Kidney epithelial cell (primary cell): ENCODE results near the gene GNLY. TPM values are rescaled to one million over a fixed set of nuclear protein-coding genes. Genes with fewer than 3 reads are reported as not detected.
"Not testable (repeated sequence)": the region's sequence is repeated elsewhere in the genome, so short reads cannot be mapped to it uniquely, and the experiment has no call there.

Experiments
- DNase-seq: peaks from one replicate; pipeline ENCODE4 v3.0.0-alpha.2; 2010; ENCODE audit warnings: low read depth
- H3K27me3 ChIP-seq: 2 replicates; pipeline ENCODE4 v1.6.0; 2011; ENCODE audit warnings: low read length; ENCODE audit not compliant: control insufficient read depth, insufficient read depth
- H3K36me3 ChIP-seq: 2 replicates; pipeline ENCODE4 v1.5.1; 2011; ENCODE audit warnings: low read length; ENCODE audit not compliant: control insufficient read depth, insufficient read depth
- H3K4me3 ChIP-seq: 2 replicates; pipeline ENCODE4 v1.5.1; 2011; ENCODE audit warnings: low read depth, mild to moderate bottlenecking, control low read depth, low read length
- CTCF ChIP-seq: IDR thresholded peaks from 2 replicates; pipeline ENCODE4 v1.5.1; 2011; ENCODE audit warnings: mild to moderate bottlenecking, moderate library complexity, low read length, control low read depth, inconsistent platforms; ENCODE audit not compliant: insufficient read depth, poor library complexity, severe bottlenecking
- total RNA-seq: library from RNA; depleted of rRNA; stranded (reverse); fragments of >200 nt; gene quantifications from 2 replicates; pipeline ENCODE4 v1.2.3, GENCODE V29; 2015

The GNLY gene
- total RNA-seq, 1 donor from 2014 or later = not detected

GRCh38 chr2:85712849-85713612 lies 18.9 kb downstream of the GNLY start:
- TF ChIP-seq CTCF = no peak
- no peak overlapping the region for H3K4me3 ChIP-seq
- DNase-seq = no peak
- H3K36me3 ChIP-seq = no peaks in the 10 kb centered on the region
- H3K27me3 ChIP-seq = peaks cover 4% of the 10 kb centered on the region

- H3K27me3 ChIP-seq = peaks cover 4% of the 10 kb centered on the region
- H3K36me3 ChIP-seq = no peaks in the 10 kb centered on the region
- TF ChIP-seq CTCF = no peak
- DNase-seq = no peak
- H3K4me3 ChIP-seq = no peak overlapping the region
Measured at GRCh38 chr2:85713836-85714235, 19.7 kb downstream of the GNLY start.

GRCh38 chr2:85714421-85714820 lies 20.3 kb downstream of the GNLY start:
- DNase-seq, H3K36me3 ChIP-seq, H3K4me3 ChIP-seq, H3K27me3 ChIP-seq: not testable (repeated sequence)

- Histone ChIP-seq H3K27me3 (peaks cover 12% of the 10 kb centered on the region), H3K36me3 (no peaks in the 10 kb centered on the region), H3K4me3 (no peak overlapping the region)
- no peak for DNase-seq
- TF ChIP-seq CTCF = no peak
Measured at GRCh38 chr2:85714841-85715240, 20.7 kb downstream of the GNLY start.

GRCh38 chr2:85716346-85716914 lies 22.3 kb downstream of the GNLY start:
- DNase-seq = no peak
- Histone ChIP-seq H3K4me3 (no peak overlapping the region), H3K27me3 (peaks cover 12% of the 10 kb centered on the region), H3K36me3 (no peaks in the 10 kb centered on the region)
- no peak for TF ChIP-seq CTCF

- Histone ChIP-seq H3K36me3 (no peaks in the 10 kb centered on the region), H3K4me3 (no peak overlapping the region), H3K27me3 (peaks cover 12% of the 10 kb centered on the region)
- TF ChIP-seq CTCF = no peak
- no peak for DNase-seq
Measured at GRCh38 chr2:85717308-85718008, 23.3 kb downstream of the GNLY start.
